ENCODE measurements around the gene ELOVL5.
"Not testable (repeated sequence)": the region's sequence is repeated elsewhere in the genome, so short reads cannot be mapped to it uniquely, and the experiment has no call there.

ELOVL5 gene

DNA sequence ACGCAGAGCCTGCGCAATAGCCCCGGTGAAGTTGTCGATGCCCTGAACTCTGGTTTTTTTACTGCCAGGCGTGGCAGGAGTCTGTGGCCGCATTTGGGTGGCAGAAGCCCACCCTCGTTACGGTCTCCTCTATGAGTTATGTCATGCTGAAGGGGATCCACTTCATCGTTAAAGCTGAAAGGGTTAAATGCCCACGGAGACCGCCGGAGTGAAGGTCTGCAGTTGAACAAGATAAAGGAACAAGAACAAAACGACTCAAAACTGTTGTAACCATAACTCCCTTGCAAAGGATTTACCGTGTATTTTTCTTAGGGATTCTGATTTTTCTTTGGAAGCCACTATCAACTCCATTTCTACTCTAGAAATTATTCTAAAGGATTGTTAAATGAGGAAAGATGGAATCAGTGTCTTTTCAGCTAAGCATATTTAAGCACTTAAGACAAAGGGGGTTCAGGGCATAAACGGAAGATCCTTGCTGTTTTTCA, 501 bp upstream of the ELOVL5 start:
- DNase-seq (ENCODE audit: low read depth) = no peak
- H3K4me3 ChIP-seq (ENCODE audit: low read depth, low read length) = peak overlapping the region; percentile 82
- TF ChIP-seq, protein P1, sequence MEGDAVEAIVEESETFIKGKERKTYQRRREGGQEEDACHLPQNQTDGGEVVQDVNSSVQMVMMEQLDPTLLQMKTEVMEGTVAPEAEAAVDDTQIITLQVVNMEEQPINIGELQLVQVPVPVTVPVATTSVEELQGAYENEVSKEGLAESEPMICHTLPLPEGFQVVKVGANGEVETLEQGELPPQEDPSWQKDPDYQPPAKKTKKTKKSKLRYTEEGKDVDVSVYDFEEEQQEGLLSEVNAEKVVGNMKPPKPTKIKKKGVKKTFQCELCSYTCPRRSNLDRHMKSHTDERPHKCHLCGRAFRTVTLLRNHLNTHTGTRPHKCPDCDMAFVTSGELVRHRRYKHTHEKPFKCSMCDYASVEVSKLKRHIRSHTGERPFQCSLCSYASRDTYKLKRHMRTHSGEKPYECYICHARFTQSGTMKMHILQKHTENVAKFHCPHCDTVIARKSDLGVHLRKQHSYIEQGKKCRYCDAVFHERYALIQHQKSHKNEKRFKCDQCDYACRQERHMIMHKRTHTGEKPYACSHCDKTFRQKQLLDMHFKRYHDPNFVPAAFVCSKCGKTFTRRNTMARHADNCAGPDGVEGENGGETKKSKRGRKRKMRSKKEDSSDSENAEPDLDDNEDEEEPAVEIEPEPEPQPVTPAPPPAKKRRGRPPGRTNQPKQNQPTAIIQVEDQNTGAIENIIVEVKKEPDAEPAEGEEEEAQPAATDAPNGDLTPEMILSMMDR (conservative IDR thresholded peaks at IDR 0.05; ENCODE audit: low read depth, low read length) = no peak

DNA sequence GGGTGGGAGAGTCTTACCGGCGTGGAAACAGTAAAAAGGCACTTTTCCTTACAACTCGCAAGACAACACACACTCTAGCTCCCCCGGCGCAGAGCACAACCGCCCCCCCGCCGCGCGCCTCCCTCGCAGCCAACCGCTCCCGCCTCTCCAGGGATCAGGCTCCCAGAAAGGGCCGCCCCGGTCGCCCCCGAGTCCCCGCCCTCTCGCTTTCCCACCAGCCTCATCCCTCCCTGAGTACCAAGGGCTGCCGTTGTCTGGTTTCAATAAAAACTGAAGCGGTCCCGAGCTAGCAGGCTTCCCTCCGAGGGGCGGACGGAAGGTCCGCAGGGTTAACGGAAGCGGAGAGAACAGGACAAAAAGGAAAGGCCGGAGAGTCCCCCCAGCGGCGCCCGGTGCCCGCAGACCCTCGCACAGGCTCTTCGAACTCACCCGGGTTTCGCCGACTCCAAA, 804 bp downstream of the ELOVL5 start:
- peak overlapping the region; percentile 82 for H3K4me3 ChIP-seq (ENCODE audit: low read depth, low read length)
- TF ChIP-seq, protein P1 (conservative IDR thresholded peaks at IDR 0.05; ENCODE audit: low read depth, low read length) = no peak
- DNase-seq (ENCODE audit: low read depth) = peak; percentile 70

DNA sequence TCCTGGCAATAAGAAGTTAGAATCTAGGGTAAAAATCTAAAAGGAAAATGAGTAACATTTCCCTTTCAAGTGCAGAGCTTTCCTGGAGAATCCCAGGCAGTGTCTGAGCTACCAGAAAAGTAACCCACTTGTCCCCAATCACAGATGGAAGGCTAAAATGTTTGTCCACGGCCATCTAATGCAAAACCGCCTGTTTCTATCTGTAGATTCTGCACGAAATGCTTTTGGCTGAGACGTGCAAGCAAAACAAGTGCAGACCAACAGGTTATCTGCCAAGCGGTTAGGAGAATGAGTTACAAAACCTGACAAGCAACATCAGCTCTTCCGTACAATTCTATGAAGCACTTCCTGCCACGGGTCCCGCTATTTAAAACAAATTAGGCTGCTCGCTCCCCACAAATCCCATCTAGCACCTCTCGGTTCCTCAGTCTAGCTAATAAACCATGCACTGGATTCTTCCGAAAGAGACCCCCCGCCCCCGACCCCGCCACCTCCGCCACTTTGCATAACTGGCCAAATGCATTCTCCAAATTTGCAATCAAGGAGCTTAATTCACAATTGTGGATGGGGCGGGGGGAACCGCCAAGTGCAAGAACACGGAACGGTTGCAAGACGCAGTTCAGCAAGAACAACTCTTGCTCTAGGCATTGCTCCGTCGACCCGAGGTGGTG, 1.4 kb downstream of the ELOVL5 start:
- peak overlapping the region; percentile 82 for H3K4me3 ChIP-seq (ENCODE audit: low read depth, low read length)
- DNase-seq (ENCODE audit: low read depth) = peak; percentile 59
- TF ChIP-seq, protein P1 (conservative IDR thresholded peaks at IDR 0.05; ENCODE audit: low read depth, low read length) = no peak

DNA sequence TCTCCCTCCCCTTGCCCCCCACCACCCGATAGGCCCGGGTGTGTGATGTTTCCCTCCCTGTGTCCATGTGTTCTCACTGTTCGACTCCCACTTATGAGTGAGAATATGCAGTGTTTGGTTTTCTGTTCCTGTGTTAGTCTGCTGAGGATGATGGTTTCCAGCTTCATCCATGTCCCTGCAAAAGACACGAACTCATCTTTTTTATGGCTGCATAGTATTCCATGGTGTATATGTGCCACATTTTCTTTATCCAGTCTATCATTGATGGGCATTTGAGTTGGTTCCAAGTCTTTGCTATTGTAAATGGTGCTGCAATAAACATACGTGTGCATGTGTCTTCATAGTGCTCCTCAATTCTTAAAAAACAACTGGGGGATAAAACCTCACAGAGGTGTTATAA, 2.7 kb downstream of the ELOVL5 start:
- not testable (repeated sequence) for H3K4me3 ChIP-seq (ENCODE audit: low read depth, low read length); DNase-seq (ENCODE audit: low read depth)

DNA sequence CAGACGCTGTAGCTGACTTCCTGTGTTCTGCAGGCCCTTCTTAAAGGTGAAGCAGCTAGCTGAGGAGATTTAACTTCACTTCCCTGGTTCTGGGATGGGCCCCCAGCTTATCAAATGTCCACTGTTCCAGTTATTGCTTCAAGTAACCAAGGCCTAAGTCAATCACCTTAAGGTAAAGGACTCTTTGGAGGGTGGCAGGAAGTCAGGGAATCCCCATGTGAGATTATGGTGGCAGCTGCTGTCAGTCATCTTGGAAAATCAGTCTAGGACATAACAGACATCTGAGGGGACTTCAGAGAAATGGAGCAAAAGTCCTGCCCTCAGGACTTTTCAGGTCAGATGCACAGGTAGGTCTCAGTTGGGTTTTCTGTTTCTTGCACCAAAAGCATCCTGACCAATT, 3.8 kb downstream of the ELOVL5 start:
- H3K4me3 ChIP-seq (ENCODE audit: low read depth, low read length) = no peak overlapping the region
- DNase-seq (ENCODE audit: low read depth) = no peak
- TF ChIP-seq, protein P1 (conservative IDR thresholded peaks at IDR 0.05; ENCODE audit: low read depth, low read length) = no peak

DNA sequence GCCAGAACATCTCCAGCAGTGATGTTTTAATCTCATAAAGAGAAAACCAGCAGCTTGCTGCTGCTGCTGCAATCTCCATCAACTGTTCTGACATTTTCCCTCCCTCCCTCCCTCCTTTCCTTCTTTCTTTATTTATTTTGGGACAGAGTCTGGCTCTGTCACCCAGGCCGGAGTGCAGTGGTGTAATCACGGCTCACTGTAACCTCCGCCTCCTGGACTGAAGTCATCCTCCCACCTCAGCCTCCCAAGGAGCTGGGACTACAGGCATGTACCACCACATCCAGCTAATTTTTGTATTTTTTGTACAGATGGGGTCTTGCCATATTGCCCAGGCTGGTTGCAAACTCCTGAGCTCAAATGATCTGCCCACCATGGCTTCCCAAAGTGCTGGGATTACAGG, 5.7 kb downstream of the ELOVL5 start:
- H3K4me3 ChIP-seq (ENCODE audit: low read depth, low read length) = no peak overlapping the region
- TF ChIP-seq, protein P1 (conservative IDR thresholded peaks at IDR 0.05; ENCODE audit: low read depth, low read length) = no peak
- DNase-seq (ENCODE audit: low read depth) = no peak

DNA sequence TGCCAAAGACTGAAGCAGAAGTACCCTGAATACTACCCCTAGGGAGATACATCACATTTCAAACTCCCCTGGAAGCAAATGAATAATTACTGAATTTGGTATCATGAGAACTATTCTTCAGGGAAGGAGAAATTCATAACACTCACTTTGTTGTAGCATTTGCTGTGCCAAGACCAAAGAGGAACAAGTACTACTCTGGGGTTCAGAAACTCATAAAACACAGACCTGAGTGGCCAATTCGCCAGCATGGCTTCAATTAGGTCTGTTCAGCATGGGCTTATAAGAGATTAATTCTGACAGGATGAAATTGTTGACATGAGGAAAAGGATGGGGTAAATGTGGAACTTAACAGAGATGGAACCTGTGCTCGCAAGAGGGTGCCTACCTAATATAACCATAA, 6.5 kb downstream of the ELOVL5 start:
- H3K4me3 ChIP-seq (ENCODE audit: low read depth, low read length) = no peak overlapping the region
- no peak for DNase-seq (ENCODE audit: low read depth)
- TF ChIP-seq, protein P1 (conservative IDR thresholded peaks at IDR 0.05; ENCODE audit: low read depth, low read length) = no peak
